ENCODE measurements around the gene TCF21. TPM values are rescaled to one million over a fixed set of nuclear protein-coding genes. Genes with fewer than 3 reads are reported as not detected.
"Not testable (repeated sequence)": the region's sequence is repeated elsewhere in the genome, so short reads cannot be mapped to it uniquely, and the experiment has no call there.

The TCF21 gene
- total and polyA plus RNA-seq, 2 of the 13 experiments (the other 11 are each of a cell fraction or from before 2014, with no cell fraction given) = not detected

DNA sequence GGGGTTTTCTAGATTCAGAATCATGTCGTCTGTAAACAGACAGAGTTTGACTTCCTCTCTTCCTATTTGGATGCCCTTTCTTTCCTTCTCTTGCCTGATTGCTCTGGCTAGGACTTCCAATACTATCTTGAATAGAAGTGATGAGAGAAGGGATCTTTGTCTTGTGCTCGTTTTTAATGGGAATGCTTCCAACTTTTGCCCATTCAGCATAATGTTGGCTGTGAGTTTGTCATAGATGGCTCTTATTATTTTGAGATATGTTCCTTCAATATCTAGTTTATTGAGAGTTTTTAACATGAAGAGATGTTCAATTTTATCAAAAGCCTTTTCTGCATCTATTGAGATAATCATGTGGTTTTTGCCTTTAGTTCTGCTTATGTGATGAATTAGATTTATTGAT is 27.6 kb upstream of the TCF21 start:
- H3K4me1 ChIP-seq (ENCODE audit: insufficient read depth, low read length); H3K36me3 ChIP-seq (replicated peaks in 1 of 2; ENCODE audit: control insufficient read depth in 1 of 2, insufficient read depth in 2 of 2, low read length in 2 of 2); H3K4me2 ChIP-seq (ENCODE audit: low read depth, low read length); H3K27ac ChIP-seq (ENCODE audit: extremely low read length, insufficient read depth, low read length); H3K4me3 ChIP-seq (replicated peaks in 1 of 3; ENCODE audit: insufficient read depth in 1 of 3, low read depth in 2 of 3, low read length in 3 of 3); in situ Hi-C loops (cut with HindIII; ENCODE audit: extremely low pct_ligation_motif_present, low pct_unique_long_range_greater_than_20kb); H2AFZ ChIP-seq (ENCODE audit: low read length); FAIRE-seq; H3K79me2 ChIP-seq (ENCODE audit: insufficient read depth, low read length); DNase-seq (ENCODE audit: low spot score); intact Hi-C loops (cut with micrococcal nuclease; ENCODE audit: unreplicated experiment); H3K9ac ChIP-seq (ENCODE audit: insufficient read depth, low read depth, low read length); H3K27me3 ChIP-seq (ENCODE audit: control insufficient read depth in 1 of 2, insufficient read depth in 2 of 2, low read length in 2 of 2); POLR2A ChIA-PET; CTCF ChIA-PET (ENCODE audit: low intra/inter-chr PET ratio, low total read pairs); BruUV-seq (replicated peaks); H4K20me1 ChIP-seq (ENCODE audit: insufficient read depth, low read length); ATAC-seq: not testable (repeated sequence)
- peak; percentile 68 to 71; a peak in 3 of 4 replicates for TF ChIP-seq MAFK (conservative IDR thresholded peaks at IDR 0.05 in 1 of 2, IDR thresholded peaks at IDR 0.05 in 1 of 2; ENCODE audit: low read length in 2 of 2)
- WGBS (ENCODE audit: low lambda C conversion rate) = 0% methylated on average over 2 of the region's 2 CpGs
- peaks cover 20% of the 10 kb centered on the region; the same call in 1 of the 2 replicates for H3K9me3 ChIP-seq (ENCODE audit: low read length)

DNA sequence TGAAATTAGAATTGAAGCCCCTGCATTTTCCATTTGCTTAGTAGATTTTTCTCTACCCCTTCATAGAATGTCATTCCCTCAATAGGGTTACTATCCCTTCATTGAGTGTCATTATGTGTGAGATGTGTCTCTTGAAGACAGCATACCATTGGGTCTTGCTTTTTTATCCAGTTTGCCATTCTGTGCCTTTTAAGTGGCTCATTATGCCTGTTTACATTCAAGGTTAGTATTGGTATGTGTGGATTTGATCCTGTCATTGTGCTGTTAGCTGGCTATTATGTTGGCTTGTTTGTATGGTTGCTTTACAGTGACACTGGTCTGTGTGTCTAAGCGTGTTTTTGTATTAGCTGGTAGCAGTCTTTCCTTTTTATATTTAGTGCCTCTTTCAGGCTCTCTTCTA is 25.7 kb upstream of the TCF21 start:
- in situ Hi-C loops (cut with HindIII; ENCODE audit: extremely low pct_ligation_motif_present, low pct_unique_long_range_greater_than_20kb) = no loop called here
- Histone ChIP-seq H3K4me2 (ENCODE audit: low read depth, low read length) (no peak overlapping the region), H3K27me3 (ENCODE audit: control insufficient read depth in 1 of 2, insufficient read depth in 2 of 2, low read length in 2 of 2) (no peaks in the 10 kb centered on the region), H4K20me1 (ENCODE audit: insufficient read depth, low read length) (no peaks in the 10 kb centered on the region), H3K9me3 (ENCODE audit: low read length) (peaks cover 20% of the 10 kb centered on the region; the same call in 1 of the 2 replicates), H3K9ac (ENCODE audit: insufficient read depth, low read depth, low read length) (no peak overlapping the region), H3K4me3 (replicated peaks in 1 of 3; ENCODE audit: insufficient read depth in 1 of 3, low read depth in 2 of 3, low read length in 3 of 3) (no peak overlapping the region), H3K4me1 (ENCODE audit: insufficient read depth, low read length) (no peaks in the 10 kb centered on the region), H3K27ac (ENCODE audit: extremely low read length, insufficient read depth, low read length) (no peak overlapping the region), H2AFZ (ENCODE audit: low read length) (no peak overlapping the region), H3K79me2 (ENCODE audit: insufficient read depth, low read length) (no peaks in the 10 kb centered on the region), H3K36me3 (replicated peaks in 1 of 2; ENCODE audit: control insufficient read depth in 1 of 2, insufficient read depth in 2 of 2, low read length in 2 of 2) (no peaks in the 10 kb centered on the region)
- TF ChIP-seq NFE2L1 (CRISPR knock-in tag; IDR thresholded peaks at IDR 0.05; ENCODE audit: borderline replicate concordance) (no peak), MBNL3 (CRISPR knock-in tag; conservative IDR thresholded peaks at IDR 0.05) (no peak), SRY (CRISPR knock-in tag; IDR thresholded peaks at IDR 0.05) (no peak), ZNF775 (CRISPR knock-in tag; IDR thresholded peaks at IDR 0.05; ENCODE audit: borderline replicate concordance) (no peak), HMGA1 (CRISPR knock-in tag; conservative IDR thresholded peaks at IDR 0.05) (no peak), ZNF652 (CRISPR knock-in tag; IDR thresholded peaks at IDR 0.05; ENCODE audit: borderline replicate concordance, low read depth) (no peak), HNRNPLL (IDR thresholded peaks at IDR 0.05; ENCODE audit: low read depth, low read length, poor library complexity, severe bottlenecking) (no peak), RBFOX2 (IDR thresholded peaks at IDR 0.05; ENCODE audit: low read depth, low read length) (no peak), TOPORS (CRISPR knock-in tag; IDR thresholded peaks at IDR 0.05) (no peak), SIX4 (CRISPR knock-in tag; IDR thresholded peaks at IDR 0.05) (no peak), ZNF17 (CRISPR knock-in tag; IDR thresholded peaks at IDR 0.05) (no peak)
- TF ChIP-seq, protein P1, sequence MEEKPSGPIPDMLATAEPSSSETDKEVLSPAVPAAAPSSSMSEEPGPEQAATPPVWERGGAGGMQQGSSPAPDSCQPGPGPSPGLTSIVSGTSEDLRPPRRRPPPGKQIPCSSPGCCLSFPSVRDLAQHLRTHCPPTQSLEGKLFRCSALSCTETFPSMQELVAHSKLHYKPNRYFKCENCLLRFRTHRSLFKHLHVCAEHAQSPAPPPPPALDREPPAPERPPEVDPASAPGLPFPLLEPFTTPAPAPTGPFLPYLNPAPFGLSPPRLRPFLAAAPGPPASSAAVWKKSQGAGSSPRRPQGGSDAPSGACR (CRISPR knock-in tag; IDR thresholded peaks at IDR 0.05) = no peak
- ChIA-PET CTCF (ENCODE audit: low intra/inter-chr PET ratio, low total read pairs) (no interaction called here), POLR2A (no interaction called here)
- WGBS (ENCODE audit: low lambda C conversion rate) = 3% methylated on average over 1 of the region's 1 CpG
- intact Hi-C loops (cut with micrococcal nuclease; ENCODE audit: unreplicated experiment) = no loop called here
- no peak for FAIRE-seq
- ATAC-seq = no peak
- BruUV-seq (replicated peaks) = no TSS peak
- DNase-seq (ENCODE audit: low spot score) = no peak
